WTC11 (cell line): ENCODE results near the gene ZNF613. TPM values are rescaled to one million over a fixed set of nuclear protein-coding genes. Genes with fewer than 3 reads are reported as not detected.

Experiments used
- ATAC-seq: fragments of 200-7000 bp; cut with Tn5 transposase; 2 replicates; pipeline ENCODE4 v1.10.0; 2021; ENCODE audit warnings: mild to moderate bottlenecking, moderate library complexity
- CTCF ChIA-PET: fragments of 300-600 bp; sonication (Branson Sonifier 250); formaldehyde crosslinking; loops from one replicate; lab custom pipeline; 2021; ENCODE audit warnings: antibody characterized with exemption; lab: Charles Lee
- POLR2A ChIA-PET: fragments of 350-600 bp; sonication (Branson Sonifier 250); formaldehyde crosslinking; loops from one replicate; lab custom pipeline; 2021; ENCODE audit warnings: antibody characterized with exemption; lab: Charles Lee
- DNase-seq: peaks from one replicate; pipeline ENCODE4 v3.0.0; 2021; ENCODE audit warnings: low spot score
- H3K27ac Mint-ChIP-seq: 2 replicates; pipeline ENCODE4 v1.8.0; 2021; ENCODE audit warnings: mixed read lengths
- H3K27me3 Mint-ChIP-seq: 2 replicates; pipeline ENCODE4 v1.8.0; 2021; ENCODE audit warnings: low read depth, mild to moderate bottlenecking, moderate library complexity, mixed read lengths
- H3K36me3 Mint-ChIP-seq: 2 replicates; pipeline ENCODE4 v1.8.0; 2021; ENCODE audit warnings: mixed read lengths
- H3K4me1 Mint-ChIP-seq: 2 replicates; pipeline ENCODE4 v1.8.0; 2022; ENCODE audit warnings: mixed read lengths
- H3K4me3 Mint-ChIP-seq: 2 replicates; pipeline ENCODE4 v1.8.0; 2021; ENCODE audit warnings: mild to moderate bottlenecking, moderate library complexity, mixed read lengths
- H3K9me3 Mint-ChIP-seq: 2 replicates; pipeline ENCODE4 v1.8.0; 2021; ENCODE audit warnings: mixed read lengths
- ATF1 ChIP-seq: sonication (generic); formaldehyde crosslinking; IDR thresholded peaks from 2 replicates; pipeline ENCODE4 v1.8.1; 2023; ENCODE audit warnings: mild to moderate bottlenecking, moderate library complexity, missing genetic modification reagents
- GRHL2 ChIP-seq: fragments of 250-450 bp; sonication (Bioruptor Pico); IDR thresholded peaks from 2 replicates; pipeline ENCODE4 v1.8.0; 2022; ENCODE audit warnings: mild to moderate bottlenecking, moderate library complexity; ENCODE audit not compliant: insufficient replicate concordance, severe bottlenecking
- HMGXB4 ChIP-seq: sonication (generic); formaldehyde crosslinking; IDR thresholded peaks from 2 replicates; pipeline ENCODE4 v1.8.1; 2023; ENCODE audit warnings: mild to moderate bottlenecking, moderate library complexity, missing genetic modification reagents
- IRF2 ChIP-seq: sonication (generic); formaldehyde crosslinking; IDR thresholded peaks from 2 replicates; pipeline ENCODE4 v1.8.0; 2022; ENCODE audit warnings: low read depth, missing genetic modification reagents, borderline replicate concordance
- PRRX2 ChIP-seq: fragments of 250-450 bp; sonication (Bioruptor Pico); IDR thresholded peaks from 2 replicates; pipeline ENCODE4 v1.8.0; 2021; ENCODE audit warnings: mild to moderate bottlenecking
- RORB ChIP-seq: fragments of 250-450 bp; sonication (Bioruptor Pico); IDR thresholded peaks from 2 replicates; pipeline ENCODE4 v1.9.0; 2021; ENCODE audit warnings: mild to moderate bottlenecking
- TEAD4 ChIP-seq: sonication (generic); formaldehyde crosslinking; IDR thresholded peaks from 2 replicates; pipeline ENCODE4 v1.8.0; 2022; ENCODE audit warnings: mild to moderate bottlenecking, missing genetic modification reagents
- ZNF138 ChIP-seq: sonication (generic); formaldehyde crosslinking; conservative IDR thresholded peaks from 2 replicates; pipeline ENCODE4 v1.8.1; 2022; ENCODE audit warnings: mild to moderate bottlenecking, moderate library complexity, missing genetic modification reagents
- ZNF671 ChIP-seq: fragments of 250-450 bp; sonication (Bioruptor Pico); IDR thresholded peaks from 2 replicates; pipeline ENCODE4 v1.8.0; 2021; ENCODE audit warnings: mild to moderate bottlenecking
- total RNA-seq: library from RNA; stranded (reverse); gene quantifications from 3 replicates; pipeline ENCODE4 v1.2.3, GENCODE V29; 2021
- TF ChIP-seq, protein P1 (sequence below): sonication (generic); formaldehyde crosslinking; IDR thresholded peaks from 2 replicates; pipeline ENCODE4 v1.8.1; 2023; ENCODE audit warnings: mild to moderate bottlenecking, missing genetic modification reagents, moderate library complexity

The ZNF613 gene
- total RNA-seq, 1 experiment from 2014 or later = 13.7 TPM

- no peak for TF ChIP-seq GRHL2 (CRISPR knock-in tag)
Observed at GRCh38 chr19:51993422-51993821, 66.2 kb downstream of the ZNF613 start (continued).

GRCh38 chr19:51994048-51994644 lies 66.9 kb downstream of the ZNF613 start:
- ATAC-seq = no peak
- DNase-seq = no peak
- Mint-ChIP-seq H3K4me1 (no peaks in the 10 kb centered on the region), H3K27ac (no peak overlapping the region), H3K36me3 (peaks cover 84% of the 10 kb centered on the region), H3K9me3 (peaks cover 78% of the 10 kb centered on the region), H3K4me3 (no peak overlapping the region), H3K27me3 (peaks cover 6% of the 10 kb centered on the region; the same call in 1 of the 2 replicates)
- ChIA-PET POLR2A (no interaction called here), CTCF (no interaction called here)
- TF ChIP-seq, protein P1, sequence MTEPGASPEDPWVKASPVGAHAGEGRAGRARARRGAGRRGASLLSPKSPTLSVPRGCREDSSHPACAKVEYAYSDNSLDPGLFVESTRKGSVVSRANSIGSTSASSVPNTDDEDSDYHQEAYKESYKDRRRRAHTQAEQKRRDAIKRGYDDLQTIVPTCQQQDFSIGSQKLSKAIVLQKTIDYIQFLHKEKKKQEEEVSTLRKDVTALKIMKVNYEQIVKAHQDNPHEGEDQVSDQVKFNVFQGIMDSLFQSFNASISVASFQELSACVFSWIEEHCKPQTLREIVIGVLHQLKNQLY (CRISPR knock-in tag) = no peak
- TF ChIP-seq HMGXB4 (CRISPR knock-in tag) (no peak), ZNF671 (no peak), ATF1 (no peak), ZNF138 (CRISPR knock-in tag) (no peak), IRF2 (CRISPR knock-in tag) (no peak), RORB (CRISPR knock-in tag) (no peak), PRRX2 (CRISPR knock-in tag) (no peak), TEAD4 (no peak)

Other genes with a start within 250 kb of the ZNF613 start
- gene SPACA6, start 234.1 kb upstream of the ZNF613 start, total RNA-seq = 9.3 to 13.3 TPM (median 9.8 TPM) in 3 replicates
- gene HAS1, start 203.5 kb upstream of the ZNF613 start, total RNA-seq = 0.73 to 1.0 TPM (median 1.0 TPM) in 3 replicates
- gene FPR1, start 175.6 kb upstream of the ZNF613 start, total RNA-seq = 0.72 TPM in 1 of 3 replicates, not detected in the others
- 0.30 to 0.71 TPM (median 0.31 TPM) in 3 replicates for gene FPR2, start 166.3 kb upstream of the ZNF613 start, total RNA-seq
- gene FPR3, start 132.3 kb upstream of the ZNF613 start, total RNA-seq = not detected in 3 replicates
- 41.0 to 45.2 TPM (median 41.5 TPM) in 3 replicates for gene ZNF577, start 39.5 kb upstream of the ZNF613 start, total RNA-seq
- 55.6 to 64.7 TPM (median 56.0 TPM) in 3 replicates for gene ZNF649, start 22.5 kb upstream of the ZNF613 start, total RNA-seq
- 5.5 to 8.1 TPM (median 6.9 TPM) in 3 replicates for gene ZNF350, start 59.4 kb downstream of the ZNF613 start, total RNA-seq
- 9.7 to 12.6 TPM (median 11.9 TPM) in 3 replicates for gene ZNF615, start 80.7 kb downstream of the ZNF613 start, total RNA-seq
- 14.6 to 19.5 TPM (median 16.5 TPM) in 3 replicates for gene ZNF614, start 100.9 kb downstream of the ZNF613 start, total RNA-seq
- gene ZNF432, start 121.4 kb downstream of the ZNF613 start, total RNA-seq = 8.4 to 10.3 TPM (median 8.9 TPM) in 3 replicates
- 17.5 to 27.9 TPM (median 21.8 TPM) in 3 replicates for gene ZNF841, start 168.3 kb downstream of the ZNF613 start, total RNA-seq
- gene ZNF616, start 212.5 kb downstream of the ZNF613 start, total RNA-seq = 27.2 to 34.6 TPM (median 28.8 TPM) in 3 replicates
- 20.3 to 28.8 TPM (median 22.8 TPM) in 3 replicates for gene ZNF836, start 244.1 kb downstream of the ZNF613 start, total RNA-seq